HepG2 (cell line): Measurements from ENCODE around the gene PPP1R7. TPM values are rescaled to one million over a fixed set of nuclear protein-coding genes. Genes with fewer than 3 reads are reported as not detected.
A peak's percentile ranks its signal among the peaks of the same experiment; 100 is the strongest.

ENCODE experiments used
- AGO1 ChIP-seq: fragments of 200-400 bp; formaldehyde crosslinking; IDR thresholded peaks from 2 replicates; pipeline ENCODE4 v1.6.1; 2017; ENCODE audit warnings: mild to moderate bottlenecking, low read depth, low read length, moderate library complexity; ENCODE audit not compliant: poor library complexity, severe bottlenecking
- HOXA3 ChIP-seq: sonication (generic); formaldehyde crosslinking; IDR thresholded peaks from 2 replicates; pipeline ENCODE4 v1.5.0; 2020; ENCODE audit warnings: missing genetic modification reagents
- LCORL ChIP-seq, 2 experiments: fragments of 450-650 bp in 1 of 2; sonication (generic) in 1 of 2; formaldehyde crosslinking in 1 of 2; IDR thresholded peaks; 2 replicates each; pipeline versions ENCODE4 v1.5.0 to v1.6.1; 2017 to 2020; ENCODE audit warnings: antibody characterized with exemption in 1 of 2, missing genetic modification reagents in 1 of 2
- MED8 ChIP-seq: sonication (generic); formaldehyde crosslinking; IDR thresholded peaks from 2 replicates; pipeline ENCODE4 v1.8.1; 2023; ENCODE audit warnings: mild to moderate bottlenecking, missing genetic modification reagents; ENCODE audit not compliant: insufficient replicate concordance
- NFE2L2 ChIP-seq: fragments of 150-350 bp; IDR thresholded peaks from 2 replicates; pipeline ENCODE4 v1.6.1; 2014; ENCODE audit warnings: low read length
- ZC3H4 ChIP-seq: sonication (generic); formaldehyde crosslinking; IDR thresholded peaks from 2 replicates; pipeline ENCODE4 v1.4.0; 2020; ENCODE audit warnings: missing genetic modification reagents, borderline replicate concordance
- ZNF451 ChIP-seq: sonication (generic); formaldehyde crosslinking; IDR thresholded peaks from 2 replicates; pipeline ENCODE4 v1.5.0; 2020; ENCODE audit warnings: mild to moderate bottlenecking, missing genetic modification reagents
- ZNF589 ChIP-seq: sonication (generic); formaldehyde crosslinking; conservative IDR thresholded peaks from 2 replicates; pipeline ENCODE4 v1.8.0; 2022; ENCODE audit warnings: mild to moderate bottlenecking, moderate library complexity, missing genetic modification reagents
- ZNF629 ChIP-seq: sonication (generic); formaldehyde crosslinking; conservative IDR thresholded peaks from 2 replicates; pipeline ENCODE4 v1.5.0; 2020; ENCODE audit warnings: missing genetic modification reagents
- polyA plus RNA-seq, 8 experiments: library from polyadenylated mRNA; depleted of rRNA in 3 of 8; stranded (reverse) in 7 of 8; unstranded in 1 of 8; fragments of >200 nt; fragmentation: Illumina TruSeq in 4 of 8; extraction: Trizol in 4 of 8; gene quantifications; 2 replicates each; pipeline versions ENCODE4 v1.2.1 to v1.2.3, GENCODE V29; 2011 to 2016; ENCODE audit warnings: low read depth in 4 of 8, missing spikeins in 1 of 8, mixed read lengths in 1 of 8; ENCODE audit not compliant: insufficient read depth in 1 of 8
- total RNA-seq, 5 experiments: library from RNA; depleted of rRNA; stranded (reverse); fragments of >200 nt; fragmentation: Illumina TruSeq; extraction: Trizol; gene quantifications; 2 replicates each; pipeline ENCODE4 v1.2.3, GENCODE V29; 2016; ENCODE audit warnings: low read depth in 1 of 5
- TF ChIP-seq, protein P1 (sequence below): sonication (generic); formaldehyde crosslinking; IDR thresholded peaks from 2 replicates; pipeline ENCODE4 v1.4.0; 2020; ENCODE audit warnings: mild to moderate bottlenecking, missing genetic modification reagents
- TF ChIP-seq, protein P2 (sequence below): sonication (generic); formaldehyde crosslinking; IDR thresholded peaks from 2 replicates; pipeline ENCODE4 v1.5.0; 2020; ENCODE audit warnings: mild to moderate bottlenecking, missing genetic modification reagents, borderline replicate concordance
- TF ChIP-seq, protein P3 (sequence below): sonication (generic); formaldehyde crosslinking; IDR thresholded peaks from 2 replicates; pipeline ENCODE4 v1.9.0; 2022; ENCODE audit warnings: missing genetic modification reagents, mild to moderate bottlenecking, borderline replicate concordance

Gene PPP1R7
- total and polyA plus RNA-seq, 2 of the 13 experiments (the other 11 are each of a cell fraction or from before 2014, with no cell fraction given), result 33.3 to 67.9 TPM

DNA sequence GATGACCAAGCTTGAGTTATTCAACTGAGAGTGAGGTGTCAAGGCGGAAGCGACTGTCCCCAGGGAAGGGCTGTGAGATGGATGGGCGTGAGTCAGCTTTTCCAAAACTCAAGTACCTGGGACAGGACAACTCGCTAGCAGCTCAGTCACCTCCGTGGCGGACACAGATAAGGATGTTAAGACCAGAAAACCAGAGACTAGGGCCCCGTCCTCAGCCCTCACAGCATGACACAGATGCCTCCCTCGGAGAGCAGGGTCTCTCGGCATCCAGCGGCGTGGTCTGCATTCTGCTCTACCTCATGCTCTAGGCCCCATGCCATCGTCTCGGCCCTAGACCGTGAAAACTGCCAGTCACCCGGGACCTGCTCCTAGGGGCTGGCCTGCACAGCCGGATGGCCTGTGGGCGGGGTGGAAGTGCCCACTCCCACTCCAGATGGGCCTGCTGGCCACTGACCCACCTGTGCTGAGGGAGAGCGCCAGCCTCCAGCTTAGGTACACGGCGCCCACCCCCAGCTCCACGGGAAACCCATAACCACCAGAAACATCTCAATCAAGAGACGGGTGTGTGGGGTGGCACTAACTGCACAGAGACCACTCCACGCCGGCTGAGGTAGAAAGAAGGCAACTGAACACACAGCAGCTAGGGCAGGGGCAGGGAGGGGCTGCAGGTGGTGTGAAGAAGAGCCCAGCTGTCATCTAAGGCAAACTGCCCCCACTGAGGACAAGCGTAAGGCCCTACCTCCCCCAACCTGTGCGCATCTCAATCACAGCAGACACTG lies 78.0 kb downstream of the PPP1R7 start (continued):
- TF ChIP-seq, protein P1, sequence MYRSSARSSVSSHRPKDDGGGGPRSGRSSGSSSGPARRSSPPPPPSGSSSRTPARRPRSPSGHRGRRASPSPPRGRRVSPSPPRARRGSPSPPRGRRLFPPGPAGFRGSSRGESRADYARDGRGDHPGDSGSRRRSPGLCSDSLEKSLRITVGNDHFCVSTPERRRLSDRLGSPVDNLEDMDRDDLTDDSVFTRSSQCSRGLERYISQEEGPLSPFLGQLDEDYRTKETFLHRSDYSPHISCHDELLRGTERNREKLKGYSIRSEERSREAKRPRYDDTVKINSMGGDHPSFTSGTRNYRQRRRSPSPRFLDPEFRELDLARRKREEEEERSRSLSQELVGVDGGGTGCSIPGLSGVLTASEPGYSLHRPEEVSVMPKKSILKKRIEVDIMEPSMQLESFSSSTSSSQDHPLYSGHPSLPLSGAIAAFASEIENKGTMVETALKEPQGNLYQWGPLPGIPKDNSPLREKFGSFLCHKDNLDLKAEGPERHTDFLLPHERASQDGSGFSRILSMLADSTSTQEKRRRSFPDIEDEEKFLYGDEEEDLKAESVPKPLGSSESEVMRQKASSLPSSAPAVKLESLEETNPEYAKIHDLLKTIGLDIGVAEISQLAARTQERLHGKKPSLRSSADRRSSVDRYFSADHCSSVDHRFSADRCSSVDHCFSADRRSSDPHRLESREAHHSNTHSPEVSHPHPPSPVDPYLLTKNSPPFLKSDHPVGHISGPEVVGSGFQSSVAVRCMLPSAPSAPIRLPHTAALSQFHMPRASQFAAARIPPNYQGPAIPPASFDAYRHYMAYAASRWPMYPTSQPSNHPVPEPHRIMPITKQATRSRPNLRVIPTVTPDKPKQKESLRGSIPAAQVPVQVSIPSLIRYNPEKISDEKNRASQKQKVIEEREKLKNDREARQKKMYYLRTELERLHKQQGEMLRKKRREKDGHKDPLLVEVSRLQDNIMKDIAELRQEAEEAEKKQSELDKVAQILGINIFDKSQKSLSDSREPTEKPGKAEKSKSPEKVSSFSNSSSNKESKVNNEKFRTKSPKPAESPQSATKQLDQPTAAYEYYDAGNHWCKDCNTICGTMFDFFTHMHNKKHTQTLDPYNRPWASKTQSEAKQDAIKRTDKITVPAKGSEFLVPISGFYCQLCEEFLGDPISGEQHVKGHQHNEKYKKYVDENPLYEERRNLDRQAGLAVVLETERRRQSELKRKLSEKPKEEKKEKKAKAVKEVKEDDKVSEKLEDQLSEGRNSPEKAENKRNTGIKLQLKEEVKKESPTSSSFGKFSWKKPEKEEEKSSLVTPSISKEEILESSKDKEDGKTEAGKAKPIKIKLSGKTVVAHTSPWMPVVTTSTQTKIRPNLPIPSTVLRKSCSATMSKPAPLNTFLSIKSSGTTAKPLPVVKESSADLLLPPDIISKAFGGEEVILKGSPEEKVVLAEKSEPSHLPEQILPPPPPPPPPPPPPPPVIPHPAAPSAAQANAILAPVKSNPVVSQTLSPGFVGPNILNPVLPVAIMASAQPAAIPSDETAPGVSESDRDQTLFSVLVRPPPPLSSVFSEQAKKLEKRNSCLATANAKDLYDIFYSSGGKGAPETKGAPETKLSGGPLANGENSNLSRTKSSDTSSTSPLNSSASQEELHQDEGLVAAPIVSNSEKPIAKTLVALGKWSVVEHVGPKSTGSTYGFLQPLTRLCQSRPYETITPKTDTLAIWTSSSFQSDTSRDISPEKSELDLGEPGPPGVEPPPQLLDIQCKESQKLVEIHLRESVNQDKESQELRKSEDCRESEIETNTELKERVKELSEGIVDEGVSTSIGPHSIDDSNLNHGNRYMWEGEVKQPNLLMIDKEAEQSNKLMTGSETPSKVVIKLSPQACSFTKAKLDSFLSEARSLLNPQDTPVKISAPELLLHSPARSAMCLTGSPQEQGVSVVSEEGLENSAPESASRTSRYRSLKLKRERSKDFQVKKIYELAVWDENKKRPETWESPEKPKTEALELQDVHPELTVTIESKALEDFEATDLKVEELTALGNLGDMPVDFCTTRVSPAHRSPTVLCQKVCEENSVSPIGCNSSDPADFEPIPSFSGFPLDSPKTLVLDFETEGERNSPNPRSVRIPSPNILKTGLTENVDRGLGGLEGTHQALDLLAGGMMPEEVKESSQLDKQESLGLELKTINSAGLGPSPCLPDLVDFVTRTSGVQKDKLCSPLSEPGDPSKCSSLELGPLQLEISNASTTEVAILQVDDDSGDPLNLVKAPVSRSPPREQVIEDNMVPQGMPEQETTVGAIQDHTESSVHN (CRISPR knock-in tag), result no peak
- TF ChIP-seq MED8 (CRISPR knock-in tag) (no peak), HOXA3 (CRISPR knock-in tag) (no peak; the same call in 1 of the 2 replicates), AGO1 (peak; percentile 94), ZNF629 (CRISPR knock-in tag) (no peak), ZC3H4 (CRISPR knock-in tag) (0 out of 2 replicates have a peak, but pooled peaks have one; percentile 6), NFE2L2 (peak; percentile 13; the same call in 1 of the 2 replicates), LCORL (IDR thresholded peaks at IDR 0.05) (no peak), LCORL (CRISPR knock-in tag; IDR thresholded peaks at IDR 0.05) (peak; percentile 19; the same call in 1 of the 2 replicates), ZNF589 (CRISPR knock-in tag) (no peak), ZNF451 (CRISPR knock-in tag) (no peak)
- TF ChIP-seq, protein P2, sequence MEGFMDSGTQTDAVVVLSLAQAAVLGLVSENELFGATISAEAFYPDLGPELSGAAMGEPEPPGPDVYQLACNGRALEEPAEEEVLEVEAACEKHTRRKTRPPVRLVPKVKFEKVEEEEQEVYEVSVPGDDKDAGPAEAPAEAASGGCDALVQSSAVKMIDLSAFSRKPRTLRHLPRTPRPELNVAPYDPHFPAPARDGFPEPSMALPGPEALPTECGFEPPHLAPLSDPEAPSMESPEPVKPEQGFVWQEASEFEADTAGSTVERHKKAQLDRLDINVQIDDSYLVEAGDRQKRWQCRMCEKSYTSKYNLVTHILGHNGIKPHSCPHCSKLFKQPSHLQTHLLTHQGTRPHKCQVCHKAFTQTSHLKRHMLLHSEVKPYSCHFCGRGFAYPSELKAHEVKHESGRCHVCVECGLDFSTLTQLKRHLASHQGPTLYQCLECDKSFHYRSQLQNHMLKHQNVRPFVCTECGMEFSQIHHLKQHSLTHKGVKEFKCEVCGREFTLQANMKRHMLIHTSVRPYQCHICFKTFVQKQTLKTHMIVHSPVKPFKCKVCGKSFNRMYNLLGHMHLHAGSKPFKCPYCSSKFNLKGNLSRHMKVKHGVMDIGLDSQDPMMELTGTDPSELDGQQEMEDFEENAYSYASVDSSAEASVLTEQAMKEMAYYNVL (CRISPR knock-in tag), result 0 out of 2 replicates have a peak, but pooled peaks have one; percentile 7
- TF ChIP-seq, protein P3, sequence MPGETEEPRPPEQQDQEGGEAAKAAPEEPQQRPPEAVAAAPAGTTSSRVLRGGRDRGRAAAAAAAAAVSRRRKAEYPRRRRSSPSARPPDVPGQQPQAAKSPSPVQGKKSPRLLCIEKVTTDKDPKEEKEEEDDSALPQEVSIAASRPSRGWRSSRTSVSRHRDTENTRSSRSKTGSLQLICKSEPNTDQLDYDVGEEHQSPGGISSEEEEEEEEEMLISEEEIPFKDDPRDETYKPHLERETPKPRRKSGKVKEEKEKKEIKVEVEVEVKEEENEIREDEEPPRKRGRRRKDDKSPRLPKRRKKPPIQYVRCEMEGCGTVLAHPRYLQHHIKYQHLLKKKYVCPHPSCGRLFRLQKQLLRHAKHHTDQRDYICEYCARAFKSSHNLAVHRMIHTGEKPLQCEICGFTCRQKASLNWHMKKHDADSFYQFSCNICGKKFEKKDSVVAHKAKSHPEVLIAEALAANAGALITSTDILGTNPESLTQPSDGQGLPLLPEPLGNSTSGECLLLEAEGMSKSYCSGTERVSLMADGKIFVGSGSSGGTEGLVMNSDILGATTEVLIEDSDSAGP (CRISPR knock-in tag), result no peak
